Head of caudate nucleus (tissue), 42 donors: ENCODE results near the gene ACTL8.

Experiments used
- DNase-seq, 42 donors: peaks; one replicate each; pipeline versions ENCODE4 v3.0.0 to v3.0.0-alpha.2; 2020 to 2021; ENCODE audit warnings: mixed read lengths in 7 of 42
- intact Hi-C: fragments of 100-400 bp; cut with DNase I; formaldehyde crosslinking; loops from one replicate; pipeline ENCODE4 v1.15.0; 2022

The ACTL8 gene

DNA sequence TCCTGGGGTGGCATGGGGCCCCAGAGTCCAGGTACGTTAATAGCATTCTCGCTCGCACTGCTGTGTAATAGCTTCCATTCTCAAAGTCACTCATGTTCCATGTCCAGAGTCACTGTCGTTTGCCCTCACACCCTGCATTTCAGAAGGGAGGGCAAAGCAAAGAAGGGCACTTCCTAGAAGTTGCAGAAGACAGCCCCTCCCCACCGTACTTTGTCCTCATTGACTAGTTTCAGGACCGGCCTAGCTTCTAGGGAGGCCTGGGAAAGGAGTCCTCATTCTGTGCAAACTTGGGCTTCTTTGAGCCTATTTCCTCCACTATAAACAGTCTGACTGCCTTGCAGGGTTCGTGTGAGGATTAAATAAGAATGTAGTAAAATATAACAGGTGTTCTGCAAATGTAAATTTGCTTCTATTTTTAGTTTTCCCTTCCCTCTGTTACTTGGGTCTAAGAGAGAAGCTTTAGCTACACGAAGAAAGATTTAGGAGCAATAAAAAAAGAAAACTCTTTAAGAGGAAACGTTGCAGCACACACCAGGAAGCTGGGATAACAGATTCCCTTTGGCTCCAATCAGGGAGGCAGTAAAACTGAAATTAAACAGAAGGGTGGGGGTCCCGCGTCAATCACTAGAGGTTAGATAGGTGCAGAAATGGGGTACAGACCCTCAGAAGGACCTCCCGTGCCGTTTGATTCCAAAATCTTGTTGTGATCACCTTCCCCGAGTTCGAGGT, 40.1 kb downstream of the ACTL8 start:
- intact Hi-C loops = no loop called here
- DNase-seq = no peak

DNA sequence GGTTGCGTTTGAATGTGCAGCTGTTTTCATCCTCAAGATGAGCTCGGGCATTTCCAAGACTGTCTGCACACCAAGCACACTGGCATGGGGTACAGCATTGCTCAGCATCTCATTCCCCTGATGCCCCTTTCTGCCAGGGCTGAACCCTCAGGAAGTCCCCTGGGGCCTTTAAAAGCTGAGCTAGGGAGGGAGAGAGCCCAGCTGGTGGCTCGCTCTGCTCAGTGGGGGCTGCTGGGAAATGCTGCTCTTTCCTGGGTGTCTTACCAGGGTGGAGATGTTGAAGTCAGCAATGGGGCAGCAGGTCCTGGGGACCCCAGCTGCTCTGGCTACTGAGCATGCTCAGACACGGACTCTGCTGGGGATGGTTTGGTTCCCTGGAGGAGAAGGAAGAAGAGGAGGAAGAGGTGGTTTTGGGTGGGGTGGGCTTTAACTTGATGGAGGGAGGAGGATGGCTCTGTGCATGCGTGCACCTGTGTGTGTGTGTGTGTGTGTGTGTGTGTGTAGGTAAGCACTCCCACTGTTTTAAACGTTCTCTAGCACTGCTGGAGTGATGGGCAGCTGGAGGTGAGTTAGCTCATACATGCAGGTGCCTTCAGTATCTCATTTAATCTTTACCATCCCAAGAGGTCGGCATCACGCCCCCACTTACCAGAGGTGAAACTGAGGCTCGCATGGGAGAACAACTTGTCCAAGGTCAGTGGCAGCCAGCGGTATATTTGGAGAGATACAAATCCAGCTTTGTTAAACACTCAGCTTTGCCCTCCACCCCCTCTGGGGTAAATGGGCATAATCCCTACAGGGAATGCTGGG, 40.9 kb downstream of the ACTL8 start:
- intact Hi-C loops = no loop called here
- DNase-seq = no peak

DNA sequence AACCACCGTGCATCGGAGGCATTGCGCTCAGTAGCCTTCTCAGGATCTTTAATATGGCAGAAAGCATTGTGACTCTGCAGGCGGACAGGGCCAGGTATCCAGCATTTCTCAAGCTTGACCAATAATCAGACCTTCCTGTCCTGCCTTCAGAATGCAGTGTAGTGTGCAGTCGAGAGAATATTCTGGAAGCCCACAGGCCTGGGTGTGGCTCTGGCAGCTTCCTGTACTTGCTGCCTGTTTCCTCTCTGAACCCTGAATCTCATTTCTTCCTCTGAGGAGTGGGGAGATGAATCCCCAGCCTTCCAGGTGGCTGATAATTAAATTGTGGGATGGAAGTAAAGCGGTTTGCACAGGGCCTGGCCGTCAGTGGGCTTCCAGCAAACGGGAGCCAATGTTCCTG, 42.3 kb downstream of the ACTL8 start:
- intact Hi-C loops = no loop called here
- DNase-seq = no peak

DNA sequence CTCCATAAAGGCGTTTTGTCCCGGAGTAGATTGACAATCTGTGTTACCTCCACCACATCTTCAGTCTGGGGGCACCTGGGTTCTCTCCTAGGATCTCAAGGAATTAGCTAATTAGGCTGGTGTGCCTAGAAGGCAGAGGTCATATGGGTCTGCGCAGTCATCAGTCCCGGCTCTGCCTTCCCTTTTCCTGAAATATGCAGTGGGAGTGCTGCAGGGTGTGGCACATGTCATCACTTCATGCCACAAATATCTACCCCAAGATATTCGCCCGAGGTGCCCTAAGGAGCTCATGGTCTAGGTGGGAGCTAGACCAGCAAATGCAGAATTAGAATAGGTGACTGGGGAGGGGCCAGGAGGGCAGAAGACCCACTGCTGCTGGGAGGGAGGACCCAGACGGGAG, 42.9 kb downstream of the ACTL8 start:
- intact Hi-C loops = no loop called here
- no peak for DNase-seq

DNA sequence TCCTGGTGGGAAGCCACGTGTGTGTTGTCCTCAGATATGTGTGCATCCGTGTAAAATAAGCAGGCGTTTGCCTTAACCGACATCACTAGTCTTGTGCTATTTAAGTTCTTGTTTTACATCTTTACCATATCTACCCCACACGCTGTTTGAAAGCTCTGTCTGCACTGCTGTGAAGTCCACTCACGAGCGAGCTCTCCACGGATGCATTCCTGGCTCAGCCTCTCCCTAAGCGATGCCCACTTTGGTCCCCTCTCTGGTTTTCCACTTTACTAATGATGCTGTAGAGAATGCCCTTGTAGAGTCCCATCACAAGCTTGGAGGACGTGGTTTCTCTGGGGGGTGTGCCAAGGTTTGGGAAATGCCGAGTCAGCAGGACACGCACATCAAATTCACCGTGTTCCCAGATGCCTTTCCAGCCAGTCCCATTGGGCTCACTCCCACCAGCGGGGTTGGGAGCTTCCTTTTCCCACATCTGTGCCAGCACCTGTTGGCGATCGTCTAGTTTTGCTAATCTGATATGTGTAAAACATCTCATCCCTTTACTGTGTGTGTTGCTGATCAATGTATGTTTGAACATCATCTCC, 43.8 kb downstream of the ACTL8 start:
- DNase-seq = no peak
- intact Hi-C loops = no loop called here

DNA sequence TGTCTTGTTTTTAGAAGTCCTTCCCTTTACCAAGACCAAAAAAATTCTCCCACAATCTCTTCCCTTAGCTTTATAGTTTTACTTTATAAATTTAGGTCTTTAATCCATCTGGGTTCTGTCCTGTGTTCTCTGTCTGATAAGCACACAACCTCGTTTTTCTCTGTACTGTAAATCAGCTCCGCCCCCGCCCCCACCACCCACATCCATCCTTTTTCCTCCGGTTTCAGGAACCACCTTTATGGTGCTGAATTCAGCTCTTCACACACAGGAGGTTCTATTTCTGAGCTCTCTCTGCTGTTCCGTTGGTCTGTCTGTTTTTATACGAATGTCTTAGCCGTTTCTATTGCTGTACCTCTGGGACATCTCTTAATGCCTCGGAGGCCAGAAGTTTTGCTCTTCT, 44.5 kb downstream of the ACTL8 start:
- DNase-seq = peak in 2 of 42 donors; percentile 25 to 26
- intact Hi-C loops = no loop called here

DNA sequence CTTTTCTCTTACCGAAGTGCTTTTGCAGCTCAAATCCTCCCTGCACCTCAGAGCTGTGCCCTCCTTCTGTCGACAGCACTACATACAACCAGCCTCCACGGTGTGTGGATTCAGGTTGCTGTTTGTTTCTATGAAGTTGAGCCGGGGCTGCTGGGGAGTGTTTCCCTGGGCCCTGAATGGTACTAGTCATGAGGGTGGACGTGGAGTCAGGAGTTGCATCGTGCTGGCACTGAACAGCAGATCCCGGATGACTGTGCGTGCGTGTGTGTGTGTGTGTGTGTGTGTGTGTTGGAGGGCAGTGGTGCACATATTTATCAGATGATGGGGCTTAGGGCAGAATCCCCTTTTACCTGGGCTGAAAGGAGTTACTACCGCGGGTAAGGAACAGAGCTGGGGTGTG, 47.0 kb downstream of the ACTL8 start:
- intact Hi-C loops = no loop called here
- DNase-seq = no peak

DNA sequence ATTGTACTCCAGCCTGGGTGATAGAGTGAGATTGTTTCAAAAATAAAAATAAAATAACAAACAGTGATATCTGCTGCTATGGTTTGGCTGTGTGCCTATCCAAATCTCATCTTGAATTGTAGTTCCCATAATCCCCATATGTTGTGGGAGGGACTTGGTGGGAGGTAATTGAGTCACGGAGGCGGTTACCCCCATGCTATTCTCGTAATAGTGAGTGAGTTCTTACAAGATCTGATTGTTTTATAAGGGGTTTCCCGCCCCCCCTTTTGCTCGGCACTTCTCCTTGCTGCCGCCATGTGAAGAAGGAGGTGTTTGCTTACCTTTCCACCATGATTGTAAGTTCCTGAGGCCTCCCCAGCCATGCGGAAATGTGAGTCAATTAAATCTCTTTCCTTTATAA, 47.8 kb downstream of the ACTL8 start:
- DNase-seq = no peak
- intact Hi-C loops = no loop called here

DNA sequence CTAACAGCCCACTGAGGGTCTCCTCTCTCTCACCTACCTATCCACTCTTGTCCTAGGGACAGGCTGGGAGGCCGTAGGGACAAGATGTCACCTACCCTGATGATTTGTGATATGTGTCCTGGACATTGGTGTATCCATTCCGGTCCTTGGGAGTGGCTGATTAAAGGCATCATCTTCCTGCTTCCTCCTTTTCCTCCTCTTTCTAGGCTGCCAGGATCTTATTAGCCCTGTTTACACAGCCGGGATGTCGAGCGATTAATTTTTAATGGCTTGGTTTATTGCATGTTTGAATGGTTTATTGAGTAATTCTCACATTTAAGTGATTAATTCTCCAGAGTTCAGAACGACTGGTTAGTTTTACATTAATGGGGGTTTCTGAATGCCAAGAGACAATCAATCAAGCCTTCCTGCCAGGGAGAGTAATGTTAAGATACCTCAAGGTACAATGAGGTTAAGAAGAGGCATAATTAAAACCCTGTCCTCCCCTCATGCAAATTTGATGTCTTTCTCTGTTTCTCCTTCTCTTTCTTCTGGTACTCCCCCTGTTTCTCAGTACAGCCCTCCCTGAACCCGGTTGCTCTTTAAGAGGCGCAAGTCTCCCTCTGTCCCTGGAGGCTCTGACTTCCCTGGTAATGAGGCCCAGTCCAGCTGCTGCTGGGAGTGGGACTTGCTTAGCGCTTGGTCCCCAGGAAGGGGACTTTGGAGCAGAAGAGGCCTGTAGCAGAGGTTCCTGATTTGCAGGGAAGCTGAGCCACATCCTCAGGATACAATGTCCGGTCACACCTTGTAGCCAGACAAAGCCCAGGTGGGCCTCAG, 50.9 kb downstream of the ACTL8 start:
- intact Hi-C loops = no loop called here
- DNase-seq = no peak

DNA sequence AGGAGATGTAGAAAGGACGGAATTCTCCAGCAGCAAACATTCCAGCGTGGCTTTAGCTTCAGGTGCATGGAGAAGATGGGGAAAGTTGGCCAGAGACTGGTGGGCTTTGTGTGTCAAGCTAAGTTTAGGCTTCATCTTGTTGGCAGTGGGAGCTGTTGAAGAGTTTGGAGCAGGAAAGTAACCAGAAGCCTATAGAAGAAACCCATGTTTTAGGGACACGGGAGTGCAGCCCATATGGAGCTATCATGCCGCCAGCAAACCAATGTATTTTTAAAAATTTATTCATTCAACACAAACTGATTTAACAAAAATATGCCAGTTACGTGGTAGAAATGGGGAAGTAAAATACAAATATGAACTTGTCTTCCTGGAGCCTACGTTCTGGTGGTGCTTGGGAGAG, 53.7 kb downstream of the ACTL8 start:
- intact Hi-C loops = no loop called here

DNA sequence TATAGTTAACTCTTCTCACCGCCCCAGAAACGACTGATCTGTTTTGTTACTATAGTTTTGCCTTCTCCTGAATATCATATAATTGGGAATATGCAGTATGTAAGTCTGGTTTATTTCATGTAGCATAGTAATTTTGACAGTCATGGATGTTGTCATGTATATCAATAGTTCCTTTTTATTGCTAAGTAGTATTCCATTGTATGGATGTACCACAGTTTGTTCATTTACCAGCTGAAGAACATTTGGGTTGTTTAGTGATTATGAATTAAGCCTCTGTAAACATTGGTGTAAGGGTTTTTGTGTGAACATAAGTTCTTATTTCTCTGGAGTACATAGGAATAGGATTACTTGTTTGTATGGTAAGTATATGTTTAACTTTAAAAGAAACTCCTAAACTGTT, 55.5 kb downstream of the ACTL8 start:
- intact Hi-C loops = no loop called here
- no peak for DNase-seq

More for the DNA sequence above, 53.7 kb downstream of the ACTL8 start:
- no peak for DNase-seq

DNA sequence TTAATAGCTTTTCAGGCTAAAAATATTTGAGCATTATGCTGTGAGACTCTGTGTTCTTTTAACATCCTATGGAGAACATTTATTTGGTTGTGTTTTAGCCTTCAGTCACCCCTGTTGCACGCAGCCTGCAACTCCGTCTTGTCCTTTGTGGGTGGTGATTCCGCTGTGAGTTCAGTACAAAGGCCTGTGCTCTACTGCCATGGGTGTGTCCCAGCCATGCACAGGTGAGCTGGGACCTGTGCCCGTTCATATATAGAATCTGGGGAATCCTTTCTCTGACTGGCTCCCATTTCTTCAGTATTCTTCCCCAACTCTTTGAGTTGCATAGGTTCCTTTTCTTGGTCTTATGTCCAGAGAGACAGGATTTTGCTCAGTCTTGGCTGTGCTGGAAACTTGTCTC, 61.4 kb downstream of the ACTL8 start:
- intact Hi-C loops = no loop called here
- DNase-seq = no peak

DNA sequence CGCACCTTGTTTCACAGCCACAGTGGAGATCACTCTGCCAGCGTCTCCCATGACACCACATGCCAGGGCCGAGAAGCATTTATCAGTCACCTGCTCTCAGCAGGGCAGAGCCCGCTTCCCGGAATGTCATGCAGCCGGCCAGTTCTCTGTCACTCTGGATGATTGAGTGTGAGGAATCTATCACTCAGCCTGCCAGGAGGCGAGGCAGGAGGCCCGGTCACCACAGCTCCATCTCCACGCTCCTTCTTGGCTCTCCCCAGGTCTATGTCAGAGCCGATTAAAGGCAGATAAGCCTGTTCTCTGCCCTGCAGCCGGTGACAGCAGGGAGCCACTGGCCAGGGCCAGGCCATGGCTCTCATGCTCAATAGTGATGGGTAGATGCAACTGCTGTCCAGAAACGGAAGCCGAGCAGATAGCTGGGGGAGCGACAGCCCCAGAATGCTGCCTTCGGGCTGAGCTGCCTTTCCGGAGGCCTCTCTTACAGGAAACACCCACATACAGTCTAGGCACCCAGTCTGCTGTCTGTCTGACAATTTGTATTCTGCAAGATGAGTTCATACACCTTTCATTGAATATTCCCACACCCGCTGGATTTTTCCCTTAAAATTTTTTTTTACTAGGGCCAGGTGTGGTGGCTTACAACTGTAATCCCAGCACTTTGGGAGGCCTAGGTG, 64.1 kb downstream of the ACTL8 start:
- intact Hi-C loops = no loop called here
- peak in 5 of 42 donors; percentile 30 to 58 (median 35) for DNase-seq

DNA sequence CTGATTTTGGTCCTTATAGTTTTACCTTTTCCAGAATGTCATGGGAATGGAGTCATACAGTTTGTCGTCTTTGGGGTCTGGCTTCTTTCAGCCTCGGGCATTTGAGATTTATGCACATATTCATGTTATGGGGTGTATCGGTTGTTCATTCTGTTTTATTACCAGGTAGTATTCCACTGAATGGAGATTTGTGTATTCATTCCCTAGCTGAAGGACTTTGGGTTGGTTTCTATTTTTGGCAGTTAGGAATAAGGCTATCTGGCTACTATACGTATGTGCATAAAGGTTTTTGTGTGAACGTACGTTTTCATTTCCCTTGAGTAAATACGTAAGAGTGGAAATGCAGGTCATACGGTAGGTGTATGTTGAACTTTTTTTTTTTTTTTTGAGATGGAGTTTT, 65.1 kb downstream of the ACTL8 start:
- intact Hi-C loops = no loop called here
- peak in 1 of 42 donors; percentile 2 for DNase-seq

DNA sequence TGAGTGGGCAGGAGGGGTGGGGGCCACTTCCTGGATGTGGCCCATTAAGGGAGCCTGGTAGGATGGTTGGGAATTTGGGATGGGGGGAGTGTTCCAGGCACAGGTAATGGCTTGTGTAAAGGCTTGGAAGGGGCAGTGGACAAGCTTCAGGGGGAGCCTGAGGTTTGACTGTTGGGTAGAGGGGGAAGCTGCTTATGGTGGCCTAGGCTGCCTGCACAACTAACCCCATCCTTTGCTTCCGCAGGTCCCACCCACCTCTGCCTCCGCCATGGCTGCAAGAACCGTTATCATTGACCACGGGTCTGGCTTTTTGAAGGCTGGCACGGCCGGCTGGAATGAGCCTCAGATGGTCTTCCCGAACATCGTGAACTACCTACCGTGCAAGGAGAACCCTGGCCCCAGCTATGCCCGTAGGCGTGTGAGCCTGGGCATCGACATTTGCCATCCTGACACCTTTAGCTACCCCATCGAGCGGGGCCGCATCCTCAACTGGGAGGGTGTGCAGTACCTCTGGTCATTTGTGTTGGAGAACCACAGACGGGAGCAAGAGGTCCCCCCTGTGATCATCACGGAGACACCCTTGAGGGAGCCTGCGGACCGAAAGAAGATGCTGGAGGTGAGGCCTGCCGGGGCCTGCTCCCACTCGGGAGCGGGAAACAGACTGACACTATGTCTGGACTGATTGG, 67.8 kb downstream of the ACTL8 start:
- intact Hi-C loops = no loop called here
- no peak for DNase-seq

DNA sequence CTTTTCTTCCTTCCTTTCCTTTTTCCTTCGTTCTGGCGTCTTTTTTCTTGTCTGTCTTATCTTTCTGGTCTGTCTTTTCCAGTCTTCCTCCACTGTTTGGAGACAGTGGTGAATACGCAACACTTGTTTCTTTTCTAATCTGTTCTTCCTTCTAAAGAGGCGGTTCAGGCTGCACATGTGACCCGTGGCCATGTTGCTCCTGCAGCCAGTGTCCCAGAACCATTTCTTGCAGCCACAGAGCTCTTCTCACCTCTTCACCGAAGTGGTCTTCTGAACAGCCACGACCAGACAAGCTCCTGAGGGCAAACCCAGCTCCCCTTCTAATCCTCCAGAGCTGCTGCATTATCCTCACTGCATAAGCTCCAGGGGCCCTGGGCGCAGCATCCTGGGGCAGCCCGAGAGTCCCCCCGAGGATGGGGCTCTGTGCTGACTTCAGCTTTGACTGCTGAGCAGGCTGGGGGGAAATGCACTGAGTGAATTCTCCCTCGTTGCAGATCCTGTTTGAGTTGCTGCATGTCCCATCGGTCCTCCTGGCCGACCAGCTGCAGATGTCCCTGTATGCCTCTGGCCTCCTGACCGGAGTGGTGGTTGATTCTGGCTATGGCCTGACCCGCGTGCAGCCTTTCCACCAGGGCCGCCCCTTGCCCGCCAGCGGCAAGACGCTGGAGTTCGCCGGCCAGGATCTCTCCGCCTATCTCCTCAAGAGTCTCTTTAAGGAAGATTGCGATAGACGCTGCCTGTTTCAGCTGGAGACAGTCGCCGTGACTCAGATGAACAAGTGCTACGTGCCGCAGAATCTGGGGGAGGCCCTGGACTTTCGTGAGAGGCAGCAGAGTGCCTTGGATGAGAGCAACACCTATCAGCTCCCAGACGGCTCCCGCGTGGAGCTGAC, 70.4 kb downstream of the ACTL8 start:
- intact Hi-C loops = no loop called here

DNA sequence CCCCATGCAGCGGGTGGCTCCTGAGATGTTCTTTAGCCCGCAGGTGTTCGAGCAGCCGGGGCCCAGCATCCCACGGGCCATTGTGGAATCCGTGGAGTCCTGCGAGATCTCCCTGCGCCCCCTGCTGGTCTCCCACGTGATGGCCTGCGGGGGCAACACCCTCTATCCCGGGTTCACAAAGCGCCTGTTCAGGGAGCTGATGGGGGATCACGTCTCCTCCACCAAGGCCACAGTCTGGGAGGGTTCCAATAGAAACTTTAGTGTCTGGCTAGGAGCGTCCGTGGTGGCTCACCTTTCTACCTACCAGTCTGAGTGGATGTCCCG, 71.0 kb downstream of the ACTL8 start:
- intact Hi-C loops = no loop called here
- peak in 41 of 42 donors; percentile 16 to 85 (median 52) for DNase-seq

More for the DNA sequence above, 70.4 kb downstream of the ACTL8 start:
- peak in 2 of 42 donors; percentile 11 to 63 for DNase-seq
